ENCODE measurements around the gene IL13.

DNA sequence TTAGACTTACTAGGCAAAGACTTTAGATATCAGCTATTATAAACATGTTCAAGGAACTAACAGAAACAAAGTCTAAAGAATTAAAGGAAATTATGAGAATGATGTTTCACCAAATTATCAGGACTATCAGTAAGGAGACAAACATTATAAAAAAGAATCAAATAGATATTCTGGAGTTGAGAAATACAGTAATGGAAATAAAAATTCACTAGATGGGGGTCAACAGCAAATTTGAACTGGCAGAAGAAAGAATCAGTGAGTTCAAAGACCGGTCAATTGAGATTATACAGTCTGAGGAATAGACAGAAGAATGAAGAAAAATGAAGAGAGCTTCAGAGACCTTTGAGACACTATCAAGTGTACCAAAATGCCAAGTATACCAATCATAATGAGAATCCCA, 9.6 kb upstream of the IL13 start:
- TF ChIP-seq CTCF (IDR thresholded peaks at IDR 0.05; ENCODE audit: low read depth, low read length, poor library complexity, severe bottlenecking) (no peak), EZH2phosphoT487 (IDR thresholded peaks at IDR 0.05; ENCODE audit: borderline replicate concordance, low read length) (no peak)
